GM18909 (cell line): ENCODE measurements around the gene LRPAP1.
"Not testable (repeated sequence)": the region's sequence is repeated elsewhere in the genome, so short reads cannot be mapped to it uniquely, and the experiment has no call there.

ENCODE experiments used
- ATAC-seq: cut with Tn5 transposase; IDR thresholded peaks from one replicate; pipeline ENCODE4 v1.9.1; 2021; ENCODE audit warnings: mild to moderate bottlenecking; ENCODE audit not compliant: unreplicated experiment, poor library complexity

The LRPAP1 gene

GRCh38 chr4:3520796-3521600 lies 11.2 kb downstream of the LRPAP1 start:
- no peak for ATAC-seq

GRCh38 chr4:3520276-3520675 lies 11.9 kb downstream of the LRPAP1 start:
- ATAC-seq, result no peak

DNA sequence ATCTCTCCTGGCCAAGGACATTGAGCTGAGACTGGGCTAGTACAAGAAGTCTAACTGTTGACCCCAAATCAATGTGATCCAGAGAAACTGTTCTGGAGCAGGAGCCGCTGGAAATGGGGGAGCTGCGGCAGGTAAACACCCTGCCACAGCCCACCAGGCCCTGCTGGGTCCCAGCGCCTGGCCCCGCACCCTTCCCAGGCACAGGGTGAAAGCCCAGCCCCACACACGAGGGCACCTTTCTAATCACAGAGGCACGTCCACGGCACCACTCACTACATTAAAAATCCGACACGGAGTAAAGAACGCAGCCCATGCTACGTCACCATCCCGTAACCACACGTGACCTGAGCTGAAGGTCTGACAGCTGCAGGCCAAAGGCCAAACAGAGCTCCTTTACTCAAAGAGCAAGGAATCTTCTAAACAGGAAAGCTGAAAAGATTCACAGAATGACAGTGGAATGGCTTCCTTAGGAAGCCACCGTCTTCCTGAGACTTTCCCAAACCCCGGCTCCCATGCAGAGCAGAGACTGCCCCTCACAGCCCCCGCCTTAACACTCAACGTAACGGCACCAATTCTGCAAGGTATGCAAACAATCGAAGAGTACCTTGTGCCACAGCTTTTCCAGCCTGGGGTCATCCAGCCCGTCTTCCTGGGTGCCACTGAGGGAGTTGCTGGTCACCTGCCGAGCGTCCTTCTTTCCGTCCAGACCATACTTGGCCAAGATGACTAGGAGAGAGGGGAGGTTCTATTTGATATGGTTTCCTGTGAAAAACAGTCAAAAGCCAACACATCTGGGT lies 12.6 kb downstream of the LRPAP1 start:
- no peak for ATAC-seq

DNA sequence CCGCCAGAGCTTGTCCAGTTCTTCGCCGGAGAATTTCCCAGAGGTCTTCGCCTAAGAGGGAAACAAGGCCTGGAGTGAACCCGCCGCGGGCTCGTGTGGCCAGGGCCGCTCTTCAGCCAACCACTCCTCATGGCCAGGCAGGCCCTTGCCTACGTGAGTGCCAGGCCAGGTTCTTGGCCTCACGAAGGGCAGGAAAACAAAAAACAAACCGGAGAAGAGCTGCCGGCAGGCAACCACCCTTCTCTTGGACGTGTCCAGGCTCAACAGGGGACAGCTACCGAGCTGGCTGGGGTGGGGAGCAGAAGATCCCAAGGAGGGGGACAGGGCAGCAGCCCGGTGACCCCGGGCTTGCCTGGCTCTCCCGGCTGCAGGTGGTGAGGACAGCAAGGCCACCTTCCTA lies 13.3 kb downstream of the LRPAP1 start:
- ATAC-seq, result no peak

GRCh38 chr4:3518511-3518880 lies 13.7 kb downstream of the LRPAP1 start:
- no peak for ATAC-seq

DNA sequence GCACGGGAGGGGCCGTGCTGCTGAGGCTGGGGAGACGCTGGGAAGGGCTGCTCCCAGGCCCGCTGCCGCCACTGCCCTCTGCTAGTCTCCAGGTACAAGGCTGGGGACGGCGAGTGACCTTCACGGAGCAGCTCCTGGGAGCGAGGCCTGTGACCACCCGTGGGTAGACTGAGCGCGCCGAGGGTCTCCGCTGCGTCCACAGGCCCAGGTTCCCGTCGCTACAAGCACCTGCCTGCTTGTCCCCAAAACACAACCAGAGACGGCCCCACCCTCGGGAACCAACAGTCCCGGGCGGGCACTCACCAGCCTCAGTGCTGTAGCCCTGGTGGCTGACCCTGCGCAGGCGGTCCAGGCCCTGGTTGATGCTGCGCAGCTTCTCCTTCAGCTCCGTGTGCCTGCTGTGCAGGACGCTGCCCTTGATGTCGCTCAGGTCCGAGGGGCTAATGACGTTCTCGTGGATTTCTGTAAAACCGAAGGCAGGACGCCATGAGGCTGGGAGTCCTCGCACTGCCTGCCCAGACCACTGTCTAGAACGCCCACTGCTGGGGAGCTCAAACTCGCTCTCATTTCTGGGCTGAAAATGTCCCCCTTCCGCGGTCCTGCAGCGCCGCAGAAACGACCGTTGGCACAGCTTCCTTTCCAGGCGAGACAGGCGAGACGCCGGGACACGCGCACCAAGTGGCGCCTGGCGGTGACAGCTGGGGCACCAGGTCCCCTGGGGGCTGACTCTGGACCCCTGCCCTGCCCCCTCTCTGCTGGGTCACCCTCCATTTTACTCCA lies 14.3 kb downstream of the LRPAP1 start:
- no peak for ATAC-seq

DNA sequence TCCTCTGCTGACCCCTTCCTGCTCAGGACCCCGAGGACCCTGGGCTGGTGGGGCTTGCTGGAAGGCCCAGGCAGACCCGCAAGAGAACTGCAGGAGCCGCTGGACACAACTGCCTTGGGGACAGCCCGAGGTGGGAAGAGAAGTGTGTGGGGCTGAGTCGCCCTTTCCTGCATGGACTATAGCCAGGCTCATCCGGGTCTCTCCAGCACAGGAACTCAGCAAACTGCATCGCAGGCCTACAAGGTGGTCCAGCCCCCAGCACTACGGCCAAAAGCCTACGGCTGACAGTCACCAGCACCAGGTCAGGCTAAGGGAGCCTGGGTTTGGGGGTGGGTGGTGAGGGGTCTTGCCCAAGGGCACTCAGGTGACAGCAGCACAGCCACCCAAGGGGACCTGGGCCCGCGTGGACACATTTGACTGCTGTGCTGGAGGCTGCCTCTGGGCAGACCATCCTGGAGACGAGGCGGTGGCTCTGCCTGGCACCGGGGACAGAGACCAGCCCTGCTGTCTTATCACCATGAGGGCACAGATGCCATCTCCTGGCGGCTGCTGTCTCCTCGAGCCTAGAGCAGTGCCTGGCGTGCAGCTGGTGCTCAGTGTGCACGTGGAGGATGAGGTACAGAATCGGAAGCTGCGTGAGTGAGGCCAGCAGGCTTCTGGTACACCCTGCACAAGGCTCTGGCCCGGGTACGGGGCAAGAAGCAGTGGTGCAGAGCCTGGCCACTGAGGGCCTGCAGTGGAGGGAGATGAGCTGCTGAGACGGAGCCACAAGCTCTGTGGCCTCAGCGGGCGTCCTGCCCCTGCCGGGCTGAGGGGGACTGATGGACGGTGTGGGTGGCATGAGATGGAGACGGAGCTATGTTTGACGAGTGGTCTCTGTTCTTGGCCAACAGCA lies 15.1 kb downstream of the LRPAP1 start:
- ATAC-seq, result no peak

DNA sequence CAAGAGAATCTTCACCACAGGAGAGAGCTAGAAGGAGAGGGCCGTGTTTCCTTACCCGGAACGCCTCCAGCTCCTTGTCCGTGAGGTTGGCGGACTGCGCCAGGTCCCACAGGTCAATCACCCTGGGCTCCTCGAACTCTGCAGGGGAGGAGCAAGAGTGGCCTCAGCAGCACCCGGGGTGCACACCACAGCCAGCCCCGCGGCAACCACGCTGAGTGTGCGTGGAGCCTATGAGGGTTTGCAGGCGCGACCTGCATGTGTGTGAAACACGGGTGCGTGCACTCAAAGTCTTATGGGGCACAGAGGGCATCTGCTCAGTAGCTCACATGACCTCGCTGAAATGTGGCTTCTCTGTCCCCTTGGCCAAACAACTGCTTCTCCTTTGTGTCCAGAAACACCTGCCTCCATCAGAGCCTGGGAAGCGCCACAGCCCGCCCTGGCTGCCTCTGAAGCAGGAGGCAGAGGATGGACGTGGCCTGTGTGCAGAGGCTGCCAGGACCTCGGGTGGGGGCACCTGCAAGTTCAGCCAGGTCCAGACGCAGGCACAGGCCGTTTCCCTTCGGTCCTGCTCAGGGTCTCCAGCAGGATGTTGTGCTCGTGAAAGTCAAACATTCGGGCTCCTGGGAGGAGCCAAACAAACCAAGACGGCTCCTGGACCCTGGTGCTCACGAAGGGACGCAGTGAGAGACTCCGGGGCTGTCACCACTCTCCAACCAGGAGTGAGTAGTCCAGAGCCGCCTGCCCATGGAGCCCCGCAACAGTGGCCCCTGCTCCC lies 16.0 kb downstream of the LRPAP1 start:
- no peak for ATAC-seq

GRCh38 chr4:3515646-3516045 lies 16.6 kb downstream of the LRPAP1 start:
- ATAC-seq, result no peak

DNA sequence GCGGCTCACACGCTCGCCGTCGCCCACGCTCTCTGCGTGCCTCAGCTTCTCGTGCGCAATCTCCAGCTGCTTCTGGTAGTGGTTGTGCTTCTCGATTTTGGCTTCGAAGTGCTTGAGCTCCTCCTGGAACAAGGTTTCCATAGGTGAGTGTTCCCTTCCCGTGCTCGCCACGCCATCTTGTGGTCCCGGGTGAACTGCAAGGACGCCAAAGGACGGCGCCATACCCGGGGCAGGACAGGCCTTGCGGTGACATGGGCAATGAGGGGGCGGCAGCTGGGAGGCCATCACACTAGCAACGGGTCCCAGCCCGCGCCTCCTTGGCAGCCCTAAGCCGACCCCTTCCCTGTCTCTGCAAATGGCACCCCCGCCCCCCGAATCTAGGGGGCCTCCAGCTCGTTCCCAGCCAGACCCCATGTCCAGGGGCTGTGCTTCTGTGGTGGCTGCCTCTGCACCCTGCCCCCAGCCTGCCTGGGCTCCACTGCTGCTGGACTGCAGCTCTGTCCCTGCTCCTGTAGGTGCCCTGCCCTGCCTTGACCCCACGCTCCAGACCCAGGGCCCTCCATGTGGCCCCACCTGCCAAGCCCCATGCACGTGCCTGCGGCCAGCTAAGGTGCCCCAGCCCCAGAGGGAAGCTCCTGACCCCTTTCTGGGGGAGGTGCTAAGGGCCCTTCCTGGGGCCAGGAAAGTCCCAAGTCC lies 17.3 kb downstream of the LRPAP1 start:
- no peak for ATAC-seq

DNA sequence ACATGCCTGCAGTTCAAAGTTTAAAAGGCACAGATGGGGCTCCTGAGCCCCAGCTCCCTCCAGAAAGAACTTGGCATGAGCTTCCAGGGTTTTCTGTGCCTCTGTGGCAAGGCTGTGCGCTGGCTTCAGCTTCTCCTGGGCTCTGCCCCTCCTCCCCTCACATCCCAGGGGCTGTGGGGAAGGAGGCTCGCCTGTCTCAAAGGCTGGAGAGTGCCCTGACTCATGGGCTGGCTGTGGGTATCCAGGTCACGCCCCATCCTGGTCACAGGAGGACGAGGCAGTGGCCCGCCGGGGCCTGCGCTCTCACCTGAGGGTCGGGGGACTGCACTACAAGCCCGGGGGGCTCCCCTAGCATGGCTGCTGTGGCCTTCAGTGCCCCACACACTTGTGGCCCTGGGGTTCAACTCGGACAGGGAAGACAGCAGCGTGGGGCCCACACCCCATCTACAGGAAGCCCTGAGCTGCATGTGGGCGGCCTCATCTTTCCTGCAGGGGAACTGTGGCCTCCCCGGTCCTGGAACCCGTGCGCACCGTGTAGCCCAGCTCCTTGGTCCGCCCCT lies 17.9 kb downstream of the LRPAP1 start:
- ATAC-seq, result no peak

DNA sequence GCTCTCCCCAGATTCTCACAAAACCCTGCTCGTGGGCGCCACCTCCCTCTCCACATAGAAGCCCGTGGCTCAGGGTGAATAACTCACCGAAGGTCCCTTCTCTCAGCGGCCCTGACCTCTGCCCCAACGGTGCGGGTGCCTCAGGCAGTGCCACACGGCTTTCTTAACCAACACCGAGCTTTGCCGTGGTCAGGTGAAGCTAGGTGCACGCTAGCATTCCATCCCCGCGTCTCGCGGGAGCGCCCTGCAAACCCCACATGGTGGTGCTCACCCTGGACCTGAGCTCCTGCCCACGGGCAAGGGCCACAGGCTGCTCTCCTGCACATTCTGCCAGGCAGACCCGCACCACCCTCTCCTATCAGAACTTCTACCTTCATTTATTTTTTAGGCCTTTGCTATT lies 18.4 kb downstream of the LRPAP1 start:
- ATAC-seq, result no peak

DNA sequence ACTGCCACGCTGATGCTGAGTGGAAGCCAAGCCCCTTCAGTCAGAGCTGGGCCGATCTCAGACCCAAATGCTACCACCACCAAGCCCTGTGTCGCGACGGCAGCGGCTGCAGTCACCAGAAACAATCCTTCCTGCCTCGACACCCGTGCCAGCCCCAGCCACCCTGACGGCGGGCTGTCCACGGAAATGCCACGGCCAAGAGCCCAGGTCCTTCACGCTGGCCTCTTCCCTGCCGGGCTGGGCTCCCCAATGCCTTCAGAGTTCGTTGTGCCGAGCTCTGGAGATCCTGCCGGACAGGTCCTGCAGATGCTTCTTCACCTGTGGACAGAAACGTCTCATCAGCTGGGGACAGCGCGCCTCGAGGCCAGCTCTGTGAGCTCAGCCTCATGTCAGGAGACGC lies 19.5 kb downstream of the LRPAP1 start:
- ATAC-seq, result no peak

DNA sequence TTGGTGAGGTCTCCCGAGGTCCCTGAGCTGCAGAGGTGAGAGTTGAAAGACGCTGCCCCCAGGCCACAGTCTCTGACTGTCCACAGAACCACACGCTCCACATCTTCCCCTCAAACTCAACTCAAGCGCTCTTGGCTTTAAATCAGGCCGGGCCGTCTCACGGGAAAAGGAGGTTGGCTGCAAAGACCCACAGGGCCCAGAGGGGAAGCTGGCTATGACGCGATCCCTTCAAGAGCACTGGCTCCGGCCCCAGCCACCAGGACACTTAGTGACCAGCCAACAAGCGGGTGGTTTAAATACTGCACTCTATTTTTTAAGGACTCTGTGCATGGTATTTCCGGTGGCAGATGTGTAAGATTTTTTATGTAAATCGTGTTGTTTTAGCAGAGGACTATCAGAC lies 19.9 kb downstream of the LRPAP1 start:
- ATAC-seq, result no peak

- not testable (repeated sequence) for ATAC-seq
These were observed 20.6 kb downstream of the LRPAP1 start for GRCh38 chr4:3511601-3512000.

DNA sequence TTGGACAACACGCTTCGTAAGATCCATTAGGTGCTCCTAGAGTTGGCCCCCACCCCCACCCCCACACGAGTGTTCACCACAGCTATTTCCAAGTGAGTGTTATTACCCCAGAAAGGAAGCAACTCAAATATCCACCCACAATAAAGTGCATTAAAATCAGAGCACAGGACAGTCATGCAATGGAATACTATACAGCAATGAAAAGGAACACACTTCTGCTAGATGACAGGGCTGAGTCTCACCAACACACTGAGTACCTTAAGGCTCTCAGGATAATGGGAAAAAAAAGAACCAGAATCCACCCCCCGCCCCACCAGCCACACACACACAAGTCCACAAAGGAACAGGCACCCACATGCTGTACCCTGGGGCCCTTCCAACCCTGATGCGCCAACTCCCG lies 21.0 kb downstream of the LRPAP1 start:
- ATAC-seq, result no peak

GRCh38 chr4:3510481-3510880 lies 21.7 kb downstream of the LRPAP1 start:
- no peak for ATAC-seq

GRCh38 chr4:3508542-3508941 lies 23.7 kb downstream of the LRPAP1 start:
- no peak for ATAC-seq
